Measurements from ENCODE around the gene KATNAL2.
"Not testable (repeated sequence)": the region's sequence is repeated elsewhere in the genome, so short reads cannot be mapped to it uniquely, and the experiment has no call there.

The KATNAL2 gene

GRCh38 chr18:47032945-47033344 lies 115.5 kb downstream of the KATNAL2 start:
- DNase-seq (ENCODE audit: low read depth in 2 of 2): no peak

- DNase-seq (ENCODE audit: low read depth in 2 of 2): not testable (repeated sequence)
These were observed 117.2 kb downstream of the KATNAL2 start for GRCh38 chr18:47034591-47034990.

- DNase-seq (ENCODE audit: low read depth in 2 of 2): no peak
These were observed 117.8 kb downstream of the KATNAL2 start, which contains the start of gene ELOA2 for GRCh38 chr18:47035156-47035671. Gene ELOA2, minus strand, starts transcription at chr18:47035621. Its CDS starts 357 bp downstream, at chr18:47035264.

GRCh38 chr18:47036298-47036874 lies 119.0 kb downstream of the KATNAL2 start:
- DNase-seq (ENCODE audit: low read depth in 2 of 2): no peak

GRCh38 chr18:47036927-47037578 lies 119.7 kb downstream of the KATNAL2 start:
- no peak for DNase-seq (ENCODE audit: low read depth in 2 of 2)

GRCh38 chr18:47040982-47041381 lies 123.6 kb downstream of the KATNAL2 start:
- no peak for DNase-seq (ENCODE audit: low read depth in 2 of 2)

- DNase-seq (ENCODE audit: low read depth in 2 of 2): no peak
These were observed 133.1 kb downstream of the KATNAL2 start for GRCh38 chr18:47050468-47050867.

GRCh38 chr18:47054369-47054768 lies 137.0 kb downstream of the KATNAL2 start:
- no peak for DNase-seq (ENCODE audit: low read depth in 2 of 2)

- no peak for DNase-seq (ENCODE audit: low read depth in 2 of 2)
These were observed 145.1 kb downstream of the KATNAL2 start for GRCh38 chr18:47062471-47062870.

- no peak for DNase-seq (ENCODE audit: low read depth in 2 of 2)
These were observed 145.7 kb downstream of the KATNAL2 start for GRCh38 chr18:47063096-47063495.

- no peak for DNase-seq (ENCODE audit: low read depth in 2 of 2)
These were observed 150.2 kb downstream of the KATNAL2 start for GRCh38 chr18:47067648-47068047.

GRCh38 chr18:47075098-47075883 lies 157.9 kb downstream of the KATNAL2 start:
- DNase-seq (ENCODE audit: low read depth in 2 of 2): no peak

GRCh38 chr18:47077111-47077510 lies 159.7 kb downstream of the KATNAL2 start:
- DNase-seq (ENCODE audit: low read depth in 2 of 2): no peak

- no peak for DNase-seq (ENCODE audit: low read depth in 2 of 2)
These were observed 163.5 kb downstream of the KATNAL2 start for GRCh38 chr18:47080872-47081271.

GRCh38 chr18:47081578-47081977 lies 164.2 kb downstream of the KATNAL2 start:
- DNase-seq (ENCODE audit: low read depth in 2 of 2): no peak

- no peak for DNase-seq (ENCODE audit: low read depth in 2 of 2)
These were observed 170.3 kb downstream of the KATNAL2 start for GRCh38 chr18:47087676-47088075.

- DNase-seq (ENCODE audit: low read depth in 2 of 2): no peak
These were observed 178.4 kb downstream of the KATNAL2 start for GRCh38 chr18:47095810-47096209.

- DNase-seq (ENCODE audit: low read depth in 2 of 2): peak; percentile 8 to 21
These were observed 182.9 kb downstream of the KATNAL2 start for GRCh38 chr18:47100212-47100831.

- no peak for DNase-seq (ENCODE audit: low read depth in 2 of 2)
These were observed 191.0 kb downstream of the KATNAL2 start for GRCh38 chr18:47108373-47108772.

- no peak for DNase-seq (ENCODE audit: low read depth in 2 of 2)
These were observed 191.6 kb downstream of the KATNAL2 start for GRCh38 chr18:47108998-47109405.

- no peak for DNase-seq (ENCODE audit: low read depth in 2 of 2)
These were observed 192.3 kb downstream of the KATNAL2 start for GRCh38 chr18:47109720-47110119.

Data from stimulated activated CD8-positive, alpha-beta memory T cell treated with anti-CD3 and anti-CD28 coated beads, Interleukin-15, amount 100 ng/mL, for 4 hours (primary cell).